HepG2 (cell line): ENCODE measurements around the gene RNF5. TPM values are rescaled to one million over a fixed set of nuclear protein-coding genes. Genes with fewer than 3 reads are reported as not detected.
A peak's percentile ranks its signal among the peaks of the same experiment; 100 is the strongest.

Source experiments
- DR1 ChIP-seq: sonication (generic); formaldehyde crosslinking; IDR thresholded peaks from 2 replicates; pipeline ENCODE4 v1.8.0; 2021; ENCODE audit warnings: mild to moderate bottlenecking, missing genetic modification reagents, inconsistent platforms
- FOXK1 ChIP-seq: sonication (generic); formaldehyde crosslinking; IDR thresholded peaks from 2 replicates; pipeline ENCODE4 v1.4.0; 2020; ENCODE audit warnings: low read depth, missing genetic modification reagents, borderline replicate concordance
- GTF2F1 ChIP-seq: fragments of 150-350 bp; IDR thresholded peaks from 2 replicates; pipeline ENCODE4 v1.6.1; 2014; ENCODE audit warnings: low read length
- HOXA5 ChIP-seq: sonication (generic); formaldehyde crosslinking; IDR thresholded peaks from 2 replicates; pipeline ENCODE4 v1.4.0; 2020; ENCODE audit warnings: missing genetic modification reagents
- KAT8 ChIP-seq: IDR thresholded peaks from 2 replicates; pipeline ENCODE4 v1.6.1; 2016; ENCODE audit warnings: missing genetic modification reagents, missing compliant biosample characterization
- KLF6 ChIP-seq: IDR thresholded peaks from 2 replicates; pipeline ENCODE4 v1.8.0; 2016; ENCODE audit warnings: missing biosample characterization, missing genetic modification reagents
- NCOR1 ChIP-seq: fragments of 200-600 bp; sonication (generic); IDR thresholded peaks from 2 replicates; pipeline ENCODE4 v1.7.0; 2017; ENCODE audit warnings: antibody characterized with exemption, low read length, borderline replicate concordance
- SSRP1 ChIP-seq: IDR thresholded peaks from 2 replicates; pipeline ENCODE4 v1.6.1; 2016; ENCODE audit warnings: control low read depth
- STAG1 ChIP-seq: sonication (generic); formaldehyde crosslinking; IDR thresholded peaks from 2 replicates; pipeline ENCODE4 v1.4.0; 2020; ENCODE audit warnings: missing genetic modification reagents
- STAT5B ChIP-seq: sonication (generic); formaldehyde crosslinking; IDR thresholded peaks from 2 replicates; pipeline ENCODE4 v1.4.0; 2020; ENCODE audit warnings: missing genetic modification reagents
- ZFP82 ChIP-seq: sonication (generic); formaldehyde crosslinking; IDR thresholded peaks from 2 replicates; pipeline ENCODE4 v1.5.1; 2020; ENCODE audit warnings: mild to moderate bottlenecking, missing genetic modification reagents, borderline replicate concordance
- ZNF205 ChIP-seq: IDR thresholded peaks from 2 replicates; pipeline ENCODE4 v1.6.1; 2018; ENCODE audit warnings: missing biosample characterization, missing genetic modification reagents
- ZNF230 ChIP-seq: sonication (generic); formaldehyde crosslinking; IDR thresholded peaks from 2 replicates; pipeline ENCODE4 v1.4.0; 2020; ENCODE audit warnings: mild to moderate bottlenecking, missing genetic modification reagents
- ZNF432 ChIP-seq: sonication (generic); formaldehyde crosslinking; IDR thresholded peaks from 2 replicates; pipeline ENCODE4 v1.5.0; 2020; ENCODE audit warnings: missing genetic modification reagents, mild to moderate bottlenecking, borderline replicate concordance
- ZNF709 ChIP-seq: sonication (generic); formaldehyde crosslinking; IDR thresholded peaks from 2 replicates; pipeline ENCODE4 v1.5.0; 2020; ENCODE audit warnings: mild to moderate bottlenecking, missing genetic modification reagents
- ZNF790 ChIP-seq: sonication (generic); formaldehyde crosslinking; IDR thresholded peaks from 2 replicates; pipeline ENCODE4 v1.8.0; 2022; ENCODE audit warnings: missing genetic modification reagents, mild to moderate bottlenecking, borderline replicate concordance
- polyA plus RNA-seq, 8 experiments: library from polyadenylated mRNA; depleted of rRNA in 3 of 8; stranded (reverse) in 7 of 8; unstranded in 1 of 8; fragments of >200 nt; fragmentation: Illumina TruSeq in 4 of 8; extraction: Trizol in 4 of 8; gene quantifications; 2 replicates each; pipeline versions ENCODE4 v1.2.1 to v1.2.3, GENCODE V29; 2011 to 2016; ENCODE audit warnings: low read depth in 4 of 8, missing spikeins in 1 of 8, mixed read lengths in 1 of 8; ENCODE audit not compliant: insufficient read depth in 1 of 8
- total RNA-seq, 5 experiments: library from RNA; depleted of rRNA; stranded (reverse); fragments of >200 nt; fragmentation: Illumina TruSeq; extraction: Trizol; gene quantifications; 2 replicates each; pipeline ENCODE4 v1.2.3, GENCODE V29; 2016; ENCODE audit warnings: low read depth in 1 of 5
- TF ChIP-seq, protein P1 (sequence below): sonication (generic); formaldehyde crosslinking; IDR thresholded peaks from 2 replicates; pipeline ENCODE4 v1.4.0; 2020; ENCODE audit warnings: mild to moderate bottlenecking, missing genetic modification reagents
- TF ChIP-seq, protein P2 (sequence below): sonication (generic); formaldehyde crosslinking; IDR thresholded peaks from 2 replicates; pipeline ENCODE4 v1.5.1; 2020; ENCODE audit warnings: missing genetic modification reagents, mild to moderate bottlenecking, borderline replicate concordance
- TF ChIP-seq, protein P3 (sequence below): sonication (generic); formaldehyde crosslinking; IDR thresholded peaks from 2 replicates; pipeline ENCODE4 v1.8.0; 2023; ENCODE audit warnings: mild to moderate bottlenecking, missing genetic modification reagents

RNF5 gene
- total and polyA plus RNA-seq, 2 of the 13 experiments (the other 11 are each of a cell fraction or from before 2014, with no cell fraction given) = 98.0 to 131 TPM

DNA sequence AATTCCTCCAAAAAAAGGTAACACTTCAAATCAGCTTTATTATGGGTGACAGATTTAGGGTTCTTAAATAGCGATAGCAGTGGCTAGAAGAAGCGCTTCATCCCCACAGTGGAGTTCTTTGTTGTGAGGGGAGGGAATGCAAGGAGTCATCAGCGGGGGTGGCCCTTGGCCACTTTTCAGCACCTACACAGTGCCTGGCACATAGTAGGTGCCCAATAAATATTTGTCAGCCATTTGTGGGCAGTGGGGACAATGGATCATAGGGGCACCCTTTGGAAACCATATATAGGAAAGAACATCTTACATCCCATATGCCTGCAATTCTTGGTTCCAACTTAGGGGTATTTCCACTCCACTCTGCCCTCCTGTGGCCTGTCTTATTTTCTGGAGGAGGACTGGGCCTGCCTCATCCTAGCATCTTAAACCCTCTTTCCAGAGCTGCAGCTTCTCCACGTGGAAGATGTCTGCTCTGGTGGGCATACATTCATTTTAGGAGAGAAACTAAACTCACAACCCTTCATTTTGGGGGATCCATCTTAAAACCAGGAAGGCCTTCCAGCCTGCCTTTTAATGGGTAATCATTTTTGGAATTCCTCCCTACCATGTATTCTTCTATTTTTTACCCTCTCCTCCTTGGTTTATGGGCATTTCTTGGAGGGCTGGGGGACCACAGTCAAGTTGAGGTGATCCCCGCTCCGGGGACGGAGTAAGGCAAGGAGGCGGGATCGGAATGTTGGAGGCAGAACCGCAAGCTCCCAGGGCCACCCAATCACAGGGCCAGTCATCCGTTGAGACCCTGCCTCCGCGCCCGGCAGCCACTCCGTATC lies 16.8 kb downstream of the RNF5 start (continued):
- TF ChIP-seq NCOR1 = no peak
- TF ChIP-seq STAT5B (CRISPR knock-in tag) = no peak
- TF ChIP-seq ZNF205 (CRISPR knock-in tag) = 0 out of 2 replicates have a peak, but pooled peaks have one; percentile 17
- peak; percentile 40; the same call in 1 of the 2 replicates for TF ChIP-seq ZNF790
- no peak for TF ChIP-seq HOXA5
- peak; percentile 51 for TF ChIP-seq STAG1
- TF ChIP-seq, protein P1, sequence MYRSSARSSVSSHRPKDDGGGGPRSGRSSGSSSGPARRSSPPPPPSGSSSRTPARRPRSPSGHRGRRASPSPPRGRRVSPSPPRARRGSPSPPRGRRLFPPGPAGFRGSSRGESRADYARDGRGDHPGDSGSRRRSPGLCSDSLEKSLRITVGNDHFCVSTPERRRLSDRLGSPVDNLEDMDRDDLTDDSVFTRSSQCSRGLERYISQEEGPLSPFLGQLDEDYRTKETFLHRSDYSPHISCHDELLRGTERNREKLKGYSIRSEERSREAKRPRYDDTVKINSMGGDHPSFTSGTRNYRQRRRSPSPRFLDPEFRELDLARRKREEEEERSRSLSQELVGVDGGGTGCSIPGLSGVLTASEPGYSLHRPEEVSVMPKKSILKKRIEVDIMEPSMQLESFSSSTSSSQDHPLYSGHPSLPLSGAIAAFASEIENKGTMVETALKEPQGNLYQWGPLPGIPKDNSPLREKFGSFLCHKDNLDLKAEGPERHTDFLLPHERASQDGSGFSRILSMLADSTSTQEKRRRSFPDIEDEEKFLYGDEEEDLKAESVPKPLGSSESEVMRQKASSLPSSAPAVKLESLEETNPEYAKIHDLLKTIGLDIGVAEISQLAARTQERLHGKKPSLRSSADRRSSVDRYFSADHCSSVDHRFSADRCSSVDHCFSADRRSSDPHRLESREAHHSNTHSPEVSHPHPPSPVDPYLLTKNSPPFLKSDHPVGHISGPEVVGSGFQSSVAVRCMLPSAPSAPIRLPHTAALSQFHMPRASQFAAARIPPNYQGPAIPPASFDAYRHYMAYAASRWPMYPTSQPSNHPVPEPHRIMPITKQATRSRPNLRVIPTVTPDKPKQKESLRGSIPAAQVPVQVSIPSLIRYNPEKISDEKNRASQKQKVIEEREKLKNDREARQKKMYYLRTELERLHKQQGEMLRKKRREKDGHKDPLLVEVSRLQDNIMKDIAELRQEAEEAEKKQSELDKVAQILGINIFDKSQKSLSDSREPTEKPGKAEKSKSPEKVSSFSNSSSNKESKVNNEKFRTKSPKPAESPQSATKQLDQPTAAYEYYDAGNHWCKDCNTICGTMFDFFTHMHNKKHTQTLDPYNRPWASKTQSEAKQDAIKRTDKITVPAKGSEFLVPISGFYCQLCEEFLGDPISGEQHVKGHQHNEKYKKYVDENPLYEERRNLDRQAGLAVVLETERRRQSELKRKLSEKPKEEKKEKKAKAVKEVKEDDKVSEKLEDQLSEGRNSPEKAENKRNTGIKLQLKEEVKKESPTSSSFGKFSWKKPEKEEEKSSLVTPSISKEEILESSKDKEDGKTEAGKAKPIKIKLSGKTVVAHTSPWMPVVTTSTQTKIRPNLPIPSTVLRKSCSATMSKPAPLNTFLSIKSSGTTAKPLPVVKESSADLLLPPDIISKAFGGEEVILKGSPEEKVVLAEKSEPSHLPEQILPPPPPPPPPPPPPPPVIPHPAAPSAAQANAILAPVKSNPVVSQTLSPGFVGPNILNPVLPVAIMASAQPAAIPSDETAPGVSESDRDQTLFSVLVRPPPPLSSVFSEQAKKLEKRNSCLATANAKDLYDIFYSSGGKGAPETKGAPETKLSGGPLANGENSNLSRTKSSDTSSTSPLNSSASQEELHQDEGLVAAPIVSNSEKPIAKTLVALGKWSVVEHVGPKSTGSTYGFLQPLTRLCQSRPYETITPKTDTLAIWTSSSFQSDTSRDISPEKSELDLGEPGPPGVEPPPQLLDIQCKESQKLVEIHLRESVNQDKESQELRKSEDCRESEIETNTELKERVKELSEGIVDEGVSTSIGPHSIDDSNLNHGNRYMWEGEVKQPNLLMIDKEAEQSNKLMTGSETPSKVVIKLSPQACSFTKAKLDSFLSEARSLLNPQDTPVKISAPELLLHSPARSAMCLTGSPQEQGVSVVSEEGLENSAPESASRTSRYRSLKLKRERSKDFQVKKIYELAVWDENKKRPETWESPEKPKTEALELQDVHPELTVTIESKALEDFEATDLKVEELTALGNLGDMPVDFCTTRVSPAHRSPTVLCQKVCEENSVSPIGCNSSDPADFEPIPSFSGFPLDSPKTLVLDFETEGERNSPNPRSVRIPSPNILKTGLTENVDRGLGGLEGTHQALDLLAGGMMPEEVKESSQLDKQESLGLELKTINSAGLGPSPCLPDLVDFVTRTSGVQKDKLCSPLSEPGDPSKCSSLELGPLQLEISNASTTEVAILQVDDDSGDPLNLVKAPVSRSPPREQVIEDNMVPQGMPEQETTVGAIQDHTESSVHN = no peak
- TF ChIP-seq ZNF432 = no peak
- 0 out of 2 replicates have a peak, but pooled peaks have one; percentile 10 for TF ChIP-seq GTF2F1
- no peak for TF ChIP-seq ZNF230 (CRISPR knock-in tag)
- peak; percentile 52; the same call in 1 of the 2 replicates for TF ChIP-seq SSRP1 (CRISPR knock-in tag)
- no peak; the same call in 1 of the 2 replicates for TF ChIP-seq DR1 (CRISPR knock-in tag)
- TF ChIP-seq, protein P2, sequence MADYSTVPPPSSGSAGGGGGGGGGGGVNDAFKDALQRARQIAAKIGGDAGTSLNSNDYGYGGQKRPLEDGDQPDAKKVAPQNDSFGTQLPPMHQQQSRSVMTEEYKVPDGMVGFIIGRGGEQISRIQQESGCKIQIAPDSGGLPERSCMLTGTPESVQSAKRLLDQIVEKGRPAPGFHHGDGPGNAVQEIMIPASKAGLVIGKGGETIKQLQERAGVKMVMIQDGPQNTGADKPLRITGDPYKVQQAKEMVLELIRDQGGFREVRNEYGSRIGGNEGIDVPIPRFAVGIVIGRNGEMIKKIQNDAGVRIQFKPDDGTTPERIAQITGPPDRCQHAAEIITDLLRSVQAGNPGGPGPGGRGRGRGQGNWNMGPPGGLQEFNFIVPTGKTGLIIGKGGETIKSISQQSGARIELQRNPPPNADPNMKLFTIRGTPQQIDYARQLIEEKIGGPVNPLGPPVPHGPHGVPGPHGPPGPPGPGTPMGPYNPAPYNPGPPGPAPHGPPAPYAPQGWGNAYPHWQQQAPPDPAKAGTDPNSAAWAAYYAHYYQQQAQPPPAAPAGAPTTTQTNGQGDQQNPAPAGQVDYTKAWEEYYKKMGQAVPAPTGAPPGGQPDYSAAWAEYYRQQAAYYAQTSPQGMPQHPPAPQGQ (CRISPR knock-in tag) = 0 out of 2 replicates have a peak, but pooled peaks have one; percentile 66
- TF ChIP-seq KAT8 = no peak
- 0 out of 2 replicates have a peak, but pooled peaks have one; percentile 7 for TF ChIP-seq FOXK1 (CRISPR knock-in tag)
- TF ChIP-seq KLF6 = no peak; the same call in 1 of the 2 replicates
- TF ChIP-seq ZFP82 (CRISPR knock-in tag) = 0 out of 2 replicates have a peak, but pooled peaks have one; percentile 6
- TF ChIP-seq, protein P3, sequence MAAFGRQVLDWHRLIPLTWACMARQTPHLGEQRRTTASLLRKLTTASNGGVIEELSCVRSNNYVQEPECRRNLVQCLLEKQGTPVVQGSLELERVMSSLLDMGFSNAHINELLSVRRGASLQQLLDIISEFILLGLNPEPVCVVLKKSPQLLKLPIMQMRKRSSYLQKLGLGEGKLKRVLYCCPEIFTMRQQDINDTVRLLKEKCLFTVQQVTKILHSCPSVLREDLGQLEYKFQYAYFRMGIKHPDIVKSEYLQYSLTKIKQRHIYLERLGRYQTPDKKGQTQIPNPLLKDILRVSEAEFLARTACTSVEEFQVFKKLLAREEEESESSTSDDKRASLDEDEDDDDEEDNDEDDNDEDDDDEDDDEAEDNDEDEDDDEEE = no peak
- TF ChIP-seq ZNF709 = 0 out of 2 replicates have a peak, but pooled peaks have one; percentile 16
